GM23338 (cell line): Measurements from ENCODE around the gene AADAC. TPM values are rescaled to one million over a fixed set of nuclear protein-coding genes. Genes with fewer than 3 reads are reported as not detected.

Experiments used
- ATAC-seq: fragments of 200-7000 bp; cut with Tn5 transposase; 3 replicates; pipeline ENCODE4 v1.9.1; 2020
- DNase-seq: peaks from one replicate; pipeline ENCODE4 v3.0.0-alpha.2; 2015; ENCODE audit warnings: low spot score
- H2AFZ ChIP-seq: fragments of 200-600 bp; sonication (generic); 2 replicates; pipeline ENCODE4 v1.8.0; 2016; ENCODE audit warnings: antibody characterized with exemption, mild to moderate bottlenecking, moderate library complexity
- H3F3A ChIP-seq: fragments of 200-600 bp; sonication (generic); replicated peaks from 2 replicates; pipeline ENCODE4 v1.8.0; 2017; ENCODE audit warnings: antibody characterized with exemption, mixed run types, low read depth
- H3K27ac ChIP-seq: fragments of 200-600 bp; sonication (generic); 2 replicates; pipeline ENCODE4 v1.6.1; 2016; ENCODE audit warnings: low read depth
- H3K27me3 ChIP-seq: fragments of 200-600 bp; sonication (generic); 2 replicates; pipeline ENCODE4 v1.8.0; 2016; ENCODE audit warnings: mild to moderate bottlenecking, mixed run types, moderate library complexity; ENCODE audit not compliant: insufficient read depth
- H3K36me3 ChIP-seq: fragments of 200-600 bp; sonication (generic); 2 replicates; pipeline ENCODE4 v1.8.0; 2016; ENCODE audit warnings: mild to moderate bottlenecking; ENCODE audit not compliant: insufficient read depth
- H3K4me1 ChIP-seq: fragments of 200-600 bp; sonication (generic); 2 replicates; pipeline ENCODE4 v1.8.0; 2016; ENCODE audit warnings: mild to moderate bottlenecking, moderate library complexity; ENCODE audit not compliant: insufficient read depth
- H3K4me2 ChIP-seq: fragments of 200-600 bp; sonication (generic); 2 replicates; pipeline ENCODE4 v1.7.1; 2017; ENCODE audit warnings: mixed run types
- H3K4me3 ChIP-seq: fragments of 200-600 bp; sonication (generic); 2 replicates; pipeline ENCODE4 v1.6.1; 2016; ENCODE audit warnings: mixed run types
- H3K79me2 ChIP-seq: fragments of 200-600 bp; sonication (generic); replicated peaks from 2 replicates; pipeline ENCODE4 v1.8.0; 2017; ENCODE audit warnings: mild to moderate bottlenecking; ENCODE audit not compliant: insufficient read depth
- H3K9me2 ChIP-seq: fragments of 200-600 bp; sonication (generic); 2 replicates; pipeline ENCODE4 v1.8.0; 2017; ENCODE audit not compliant: insufficient read depth
- H4K20me1 ChIP-seq: fragments of 200-600 bp; sonication (generic); replicated peaks from 2 replicates; pipeline ENCODE4 v1.8.0; 2017; ENCODE audit warnings: mild to moderate bottlenecking; ENCODE audit not compliant: insufficient read depth
- H3K27ac Mint-ChIP-seq: 2 replicates; pipeline ENCODE4 v1.8.0; 2020; ENCODE audit warnings: inconsistent platforms, mild to moderate bottlenecking, moderate library complexity, mixed read lengths
- H3K27me3 Mint-ChIP-seq: 3 replicates; pipeline ENCODE4 v1.8.0; 2022; ENCODE audit warnings: low read depth, mild to moderate bottlenecking, moderate library complexity, mixed read lengths, inconsistent platforms; ENCODE audit not compliant: insufficient read depth, poor library complexity
- H3K36me3 Mint-ChIP-seq: 3 replicates; pipeline ENCODE4 v1.8.0; 2021; ENCODE audit warnings: low read depth, mild to moderate bottlenecking, inconsistent platforms, moderate library complexity, mixed read lengths
- H3K4me1 Mint-ChIP-seq: 3 replicates; pipeline ENCODE4 v1.8.0; 2020; ENCODE audit warnings: mild to moderate bottlenecking, inconsistent platforms, mixed read lengths
- H3K4me3 Mint-ChIP-seq: 3 replicates; pipeline ENCODE4 v1.8.0; 2021; ENCODE audit warnings: moderate library complexity, mild to moderate bottlenecking, inconsistent platforms, mixed read lengths
- H3K9me3 Mint-ChIP-seq: 3 replicates; pipeline ENCODE4 v1.8.0; 2020; ENCODE audit warnings: moderate library complexity, mild to moderate bottlenecking, inconsistent platforms, mixed read lengths
- CREB1 ChIP-seq: fragments of 250-450 bp; sonication (Bioruptor Pico); IDR thresholded peaks from 2 replicates; pipeline ENCODE4 v1.5.0; 2020; ENCODE audit warnings: low read depth, mild to moderate bottlenecking, moderate library complexity
- ETS1 ChIP-seq: IDR thresholded peaks from 2 replicates; pipeline ENCODE4 v1.6.1; 2016; ENCODE audit warnings: antibody characterized with exemption
- EZH2 ChIP-seq: fragments of 200-600 bp; sonication (generic); IDR thresholded peaks from one replicate; pipeline ENCODE4 v1.8.0; 2017; ENCODE audit warnings: antibody characterized with exemption, mild to moderate bottlenecking, low read depth; ENCODE audit not compliant: unreplicated experiment
- EZH2phosphoT487 ChIP-seq: fragments of 200-600 bp; sonication (generic); IDR thresholded peaks from one replicate; pipeline ENCODE4 v1.8.1; 2018; ENCODE audit warnings: antibody characterized with exemption; ENCODE audit not compliant: unreplicated experiment
- NANOG ChIP-seq: IDR thresholded peaks from 2 replicates; pipeline ENCODE4 v1.6.1; 2016; ENCODE audit warnings: antibody characterized with exemption, borderline replicate concordance
- REST ChIP-seq: IDR thresholded peaks from one replicate; pipeline ENCODE4 v1.6.1; 2018; ENCODE audit warnings: antibody characterized with exemption; ENCODE audit not compliant: unreplicated experiment
- STAT1 ChIP-seq: IDR thresholded peaks from one replicate; pipeline ENCODE4 v1.6.1; 2016; ENCODE audit warnings: antibody characterized with exemption; ENCODE audit not compliant: unreplicated experiment
- ZNF114 ChIP-seq: fragments of 250-450 bp; sonication (Bioruptor Pico); IDR thresholded peaks from 2 replicates; pipeline ENCODE4 v1.5.0; 2020; ENCODE audit warnings: mild to moderate bottlenecking, moderate library complexity
- ZNF331 ChIP-seq: fragments of 250-450 bp; sonication (Bioruptor Pico); IDR thresholded peaks from 2 replicates; pipeline ENCODE4 v1.5.0; 2020; ENCODE audit warnings: low read depth, mild to moderate bottlenecking, moderate library complexity
- ZNF462 ChIP-seq: fragments of 250-450 bp; sonication (Bioruptor Pico); IDR thresholded peaks from 2 replicates; pipeline ENCODE4 v1.5.0; 2020; ENCODE audit warnings: mild to moderate bottlenecking, moderate library complexity
- polyA plus RNA-seq: library from polyadenylated mRNA; unstranded; fragments of >200 nt; fragmentation: Nextera tagmentation; extraction: Ambion mirVana; gene quantifications from 2 replicates; pipeline ENCODE4 v1.2.1, GENCODE V29; 2016
- total RNA-seq: library from RNA; depleted of rRNA; stranded (reverse); fragments of >200 nt; shearing (Covaris generic); gene quantifications from 2 replicates; pipeline ENCODE4 v1.2.3, GENCODE V29; 2014
- TF ChIP-seq, protein P1 (sequence below), 2 experiments: fragments of 200-600 bp in 1 of 2; sonication (generic) in 1 of 2; conservative IDR thresholded peaks; 2 replicates each; pipeline versions ENCODE4 v1.5.1 to v1.6.1; 2016 to 2017; ENCODE audit warnings: antibody characterized with exemption in 2 of 2, low read depth in 2 of 2, mild to moderate bottlenecking in 2 of 2, moderate library complexity in 1 of 2

Gene AADAC
- total and polyA plus RNA-seq, 2 experiments from 2014 or later = not detected

- no peak for TF ChIP-seq REST
- no peak for TF ChIP-seq ZNF331 (CRISPR knock-in tag)
- no peak for TF ChIP-seq EZH2
- TF ChIP-seq EZH2phosphoT487 = no peak
- TF ChIP-seq, protein P1, sequence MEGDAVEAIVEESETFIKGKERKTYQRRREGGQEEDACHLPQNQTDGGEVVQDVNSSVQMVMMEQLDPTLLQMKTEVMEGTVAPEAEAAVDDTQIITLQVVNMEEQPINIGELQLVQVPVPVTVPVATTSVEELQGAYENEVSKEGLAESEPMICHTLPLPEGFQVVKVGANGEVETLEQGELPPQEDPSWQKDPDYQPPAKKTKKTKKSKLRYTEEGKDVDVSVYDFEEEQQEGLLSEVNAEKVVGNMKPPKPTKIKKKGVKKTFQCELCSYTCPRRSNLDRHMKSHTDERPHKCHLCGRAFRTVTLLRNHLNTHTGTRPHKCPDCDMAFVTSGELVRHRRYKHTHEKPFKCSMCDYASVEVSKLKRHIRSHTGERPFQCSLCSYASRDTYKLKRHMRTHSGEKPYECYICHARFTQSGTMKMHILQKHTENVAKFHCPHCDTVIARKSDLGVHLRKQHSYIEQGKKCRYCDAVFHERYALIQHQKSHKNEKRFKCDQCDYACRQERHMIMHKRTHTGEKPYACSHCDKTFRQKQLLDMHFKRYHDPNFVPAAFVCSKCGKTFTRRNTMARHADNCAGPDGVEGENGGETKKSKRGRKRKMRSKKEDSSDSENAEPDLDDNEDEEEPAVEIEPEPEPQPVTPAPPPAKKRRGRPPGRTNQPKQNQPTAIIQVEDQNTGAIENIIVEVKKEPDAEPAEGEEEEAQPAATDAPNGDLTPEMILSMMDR (conservative IDR thresholded peaks at IDR 0.05; ENCODE audit: low read depth in 2 of 2) = no peak
- TF ChIP-seq STAT1 = no peak
- no peak for TF ChIP-seq ZNF114 (CRISPR knock-in tag)
- no peak for TF ChIP-seq CREB1
- no peak for TF ChIP-seq ETS1
- TF ChIP-seq NANOG = no peak
Observed at GRCh38 chr3:151798466-151798865, 15.4 kb upstream of the AADAC start (continued).

GRCh38 chr3:151800431-151800830 lies 13.5 kb upstream of the AADAC start:
- DNase-seq = no peak
- no peak overlapping the region for H3K27ac Mint-ChIP-seq
- TF ChIP-seq ZNF331 (CRISPR knock-in tag) (no peak), ZNF462 (no peak)
- TF ChIP-seq, protein P1 (conservative IDR thresholded peaks at IDR 0.05; ENCODE audit: low read depth in 2 of 2) = no peak

More at GRCh38 chr3:151800431-151800830, 13.5 kb upstream of the AADAC start:
- Histone ChIP-seq H2AFZ (no peak overlapping the region), H3K27me3 (no peaks in the 10 kb centered on the region), H3K9me2 (no peaks in the 10 kb centered on the region), H3K4me1 (no peaks in the 10 kb centered on the region), H3K79me2 (no peaks in the 10 kb centered on the region), H3K27ac (no peak overlapping the region), H3K4me2 (no peak overlapping the region), H3K36me3 (no peaks in the 10 kb centered on the region), H3F3A (no peaks in the 10 kb centered on the region), H4K20me1 (no peaks in the 10 kb centered on the region), H3K4me3 (no peak overlapping the region)
- Mint-ChIP-seq H3K4me1 (no peaks in the 10 kb centered on the region), H3K36me3 (no peaks in the 10 kb centered on the region), H3K27me3 (no peaks in the 10 kb centered on the region), H3K9me3 (no peaks in the 10 kb centered on the region), H3K4me3 (no peak overlapping the region)
- no peak for ATAC-seq
